H1 (cell line): ENCODE measurements around the gene MAP4. TPM values are rescaled to one million over a fixed set of nuclear protein-coding genes. Genes with fewer than 3 reads are reported as not detected.

ENCODE experiments used
- CTCF ChIA-PET: fragments of 300-600 bp; sonication (Branson Sonifier 250); formaldehyde crosslinking; loops from one replicate; lab custom pipeline; 2021; ENCODE audit not compliant: partially characterized antibody; lab: Charles Lee
- POLR2A ChIA-PET: fragments of 300-600 bp; sonication (Branson Sonifier 250); formaldehyde crosslinking; loops from one replicate; lab custom pipeline; 2021; ENCODE audit warnings: inconsistent platforms; ENCODE audit not compliant: partially characterized antibody; lab: Charles Lee
- DNase-seq, 2 experiments: peaks; one replicate each; pipeline versions ENCODE4 v3.0.0 to v3.0.0-alpha.2; 2010 to 2022; ENCODE audit warnings: low spot score in 2 of 2, low read depth in 1 of 2, mixed read lengths in 1 of 2
- FAIRE-seq: peaks from 2 replicates; lab custom pipeline; 2011; peaks lifted over from hg19 to GRCh38; lab: Jason Lieb, UNC
- H2AFZ ChIP-seq: 2 replicates; pipeline ENCODE4 v1.8.1; 2012; ENCODE audit warnings: low read length, inconsistent platforms
- H2AK5ac ChIP-seq: 2 replicates; pipeline ENCODE4 v1.6.1; 2013; ENCODE audit warnings: low read depth, low read length
- H2BK120ac ChIP-seq: replicated peaks from 2 replicates; pipeline ENCODE3; 2013; ENCODE audit warnings: low read depth, low read length, inconsistent platforms
- H2BK12ac ChIP-seq: 2 replicates; pipeline ENCODE4 v1.6.1; 2013; ENCODE audit warnings: low read depth, low read length
- H2BK15ac ChIP-seq: 2 replicates; pipeline ENCODE4 v1.6.1; 2013; ENCODE audit warnings: low read length
- H2BK20ac ChIP-seq: 2 replicates; pipeline ENCODE4 v1.6.1; 2013; ENCODE audit warnings: low read length
- H2BK5ac ChIP-seq: 2 replicates; pipeline ENCODE4 v1.6.1; 2013; ENCODE audit warnings: low read depth, low read length
- H3K14ac ChIP-seq: 2 replicates; pipeline ENCODE4 v1.6.1; 2013; ENCODE audit warnings: inconsistent platforms; ENCODE audit not compliant: insufficient read length
- H3K18ac ChIP-seq: 2 replicates; pipeline ENCODE4 v1.6.1; 2013; ENCODE audit warnings: low read length; ENCODE audit errors: extremely low read depth
- H3K23ac ChIP-seq: 2 replicates; pipeline ENCODE4 v1.6.1; 2013; ENCODE audit warnings: inconsistent platforms; ENCODE audit not compliant: insufficient read length
- H3K23me2 ChIP-seq: 2 replicates; pipeline ENCODE4 v1.6.1; 2013; ENCODE audit warnings: low read depth, low read length
- H3K27ac ChIP-seq: 2 replicates; pipeline ENCODE4 v1.6.1; 2011; ENCODE audit warnings: low read depth, low read length, inconsistent platforms
- H3K27me3 ChIP-seq, 4 experiments: replicated peaks in 1 of 4; 1 replicate in 1 of 4; 2 replicates in 3 of 4; pipeline versions ENCODE4 v1.6.1 to v1.8.1; 2011 to 2013; ENCODE audit warnings: low read length in 3 of 4, mild to moderate bottlenecking in 3 of 4, inconsistent platforms in 2 of 4, mixed read lengths in 2 of 4, moderate library complexity in 1 of 4; ENCODE audit not compliant: control insufficient read depth in 3 of 4, insufficient read depth in 3 of 4; ENCODE audit errors: extremely low read depth in 1 of 4
- H3K36me3 ChIP-seq, 4 experiments: 2 replicates each; pipeline versions ENCODE4 v1.6.1 to v1.8.1; 2011 to 2013; ENCODE audit warnings: mild to moderate bottlenecking in 4 of 4, low read length in 3 of 4, moderate library complexity in 2 of 4, control low read depth in 1 of 4, inconsistent platforms in 1 of 4; ENCODE audit not compliant: insufficient read depth in 4 of 4, control insufficient read depth in 2 of 4
- H3K4ac ChIP-seq: replicated peaks from 2 replicates; pipeline ENCODE3; 2013; ENCODE audit warnings: low read length, low read depth, mixed read lengths, inconsistent platforms; ENCODE audit not compliant: insufficient read length
- H3K4me1 ChIP-seq, 4 experiments: replicated peaks in 1 of 4; 1 replicate in 1 of 4; 2 replicates in 3 of 4; pipeline versions ENCODE4 v1.6.1 to v1.8.1; 2011 to 2013; ENCODE audit warnings: low read length in 3 of 4, inconsistent platforms in 2 of 4, mixed read lengths in 1 of 4; ENCODE audit not compliant: insufficient read depth in 4 of 4, control insufficient read depth in 3 of 4
- H3K4me2 ChIP-seq, 2 experiments: 2 replicates each; pipeline versions ENCODE4 v1.6.1 to v1.8.1; 2011 to 2013; ENCODE audit warnings: low read depth in 2 of 2, low read length in 2 of 2, control low read depth in 1 of 2, inconsistent platforms in 1 of 2, mild to moderate bottlenecking in 1 of 2; ENCODE audit not compliant: insufficient read depth in 1 of 2
- H3K4me3 ChIP-seq, 4 experiments: fragments of 200-600, 300-600 bp in 1 of 4; sonication (generic), shearing (Covaris generic), sonication (Bioruptor Twin) in 1 of 4; 2 replicates each; pipeline versions ENCODE4 v1.5.1 to v1.8.1; 2011 to 2016; ENCODE audit warnings: low read length in 4 of 4, low read depth in 3 of 4, control low read depth in 2 of 4, inconsistent platforms in 2 of 4, mild to moderate bottlenecking in 2 of 4, mixed read lengths in 1 of 4, moderate library complexity in 1 of 4; ENCODE audit not compliant: insufficient read depth in 2 of 4; ENCODE audit errors: extremely low read depth in 1 of 4
- H3K56ac ChIP-seq: replicated peaks from 2 replicates; pipeline ENCODE3; 2013; ENCODE audit warnings: low read depth, mild to moderate bottlenecking, mixed read lengths, low read length, inconsistent platforms; ENCODE audit not compliant: insufficient read length
- H3K79me1 ChIP-seq: 2 replicates; pipeline ENCODE4 v1.6.1; 2013; ENCODE audit warnings: low read depth, low read length, control low read depth
- H3K79me2 ChIP-seq, 2 experiments: 2 replicates each; pipeline versions ENCODE4 v1.6.1 to v1.8.1; 2012 to 2013; ENCODE audit warnings: low read length in 2 of 2, mild to moderate bottlenecking in 2 of 2, inconsistent platforms in 1 of 2; ENCODE audit not compliant: insufficient read depth in 2 of 2, control insufficient read depth in 1 of 2
- H3K9ac ChIP-seq, 4 experiments: replicated peaks in 1 of 4; 1 replicate in 1 of 4; 2 replicates in 3 of 4; pipeline versions ENCODE4 v1.6.1 to v1.8.1; 2011 to 2013; ENCODE audit warnings: low read depth in 3 of 4, low read length in 3 of 4, control low read depth in 2 of 4, mild to moderate bottlenecking in 2 of 4, moderate library complexity in 2 of 4, inconsistent platforms in 1 of 4; ENCODE audit errors: extremely low read depth in 1 of 4
- H3K9me3 ChIP-seq, 2 experiments: 2 replicates each; pipeline versions ENCODE4 v1.6.1 to v1.8.1; 2012 to 2013; ENCODE audit warnings: mild to moderate bottlenecking in 2 of 2, moderate library complexity in 2 of 2, control low read depth in 1 of 2, inconsistent platforms in 1 of 2, low read depth in 1 of 2, low read length in 1 of 2, mixed read lengths in 1 of 2; ENCODE audit not compliant: insufficient read depth in 2 of 2
- H4K20me1 ChIP-seq, 2 experiments: replicated peaks in 1 of 2; 2 replicates each; pipeline versions ENCODE3 to v1.8.1; 2011 to 2013; ENCODE audit warnings: inconsistent platforms in 2 of 2, low read length in 2 of 2, mild to moderate bottlenecking in 1 of 2; ENCODE audit not compliant: insufficient read depth in 2 of 2, control insufficient read depth in 1 of 2
- H4K5ac ChIP-seq: 2 replicates; pipeline ENCODE4 v1.6.1; 2013; ENCODE audit warnings: low read length, low read depth, mixed read lengths, inconsistent platforms; ENCODE audit not compliant: insufficient read length
- H4K8ac ChIP-seq: 2 replicates; pipeline ENCODE4 v1.8.0; 2013; ENCODE audit warnings: mild to moderate bottlenecking, moderate library complexity, low read length, inconsistent platforms; ENCODE audit not compliant: insufficient read depth; ENCODE audit errors: extremely low read depth
- H4K91ac ChIP-seq: replicated peaks from 2 replicates; pipeline ENCODE3; 2013; ENCODE audit warnings: low read length, mixed read lengths, inconsistent platforms; ENCODE audit not compliant: insufficient read length
- KDM1A ChIP-seq: fragments of 200-600, 300-600 bp; sonication (generic); IDR thresholded peaks from 2 replicates; pipeline ENCODE4 v1.7.1; 2016; ENCODE audit warnings: mild to moderate bottlenecking, low read length, borderline replicate concordance
- PHF8 ChIP-seq: fragments of 200-600 bp; sonication (generic); conservative IDR thresholded peaks from 2 replicates; pipeline ENCODE4 v1.7.1; 2012; ENCODE audit warnings: low read depth, mild to moderate bottlenecking, inconsistent platforms, low read length, moderate library complexity
- SP1 ChIP-seq: IDR thresholded peaks from 2 replicates; pipeline ENCODE4 v1.6.1; 2011; ENCODE audit warnings: low read depth, low read length
- WGBS, 2 experiments: shearing (Covaris generic) in 1 of 2; methylation state at CpG; one replicate each; pipeline versions ENCODE4 v1.1.6 to v1.1.7; 2013 to 2015; ENCODE audit warnings: low lambda C conversion rate in 2 of 2, mixed read lengths in 2 of 2, inconsistent platforms in 1 of 2, low coverage in 1 of 2, missing lambda C conversion rate in 1 of 2; ENCODE audit not compliant: insufficient replicate concordance in 2 of 2, insufficient coverage in 1 of 2, insufficient read length in 1 of 2; ENCODE audit errors: extremely low coverage in 1 of 2, missing lambda C conversion rate in 1 of 2; 5-methylcytosine and 5-hydroxymethylcytosine counted together
- polyA plus RNA-seq, 7 experiments: library from polyadenylated mRNA; depleted of rRNA in 3 of 7; stranded (reverse) in 5 of 7; unstranded in 2 of 7; fragments of >200 nt in 5 of 7; fragments of 200-250 nt in 2 of 7; gene quantifications; 1 replicate in 5 of 7; 2 replicates in 1 of 7; 4 replicates in 1 of 7; pipeline versions ENCODE4 v1.2.1 to v1.2.3, GENCODE V29; 2011 to 2013; ENCODE audit warnings: missing spikeins in 2 of 7, mixed read lengths in 2 of 7
- total RNA-seq: library from RNA; stranded (reverse); fragmentation: NEBNext Ultra II Directional; extraction: Animal tissue kit (Norgen Biotek cat#: 25700); gene quantifications from 2 replicates; pipeline ENCODE4 v1.2.1, GENCODE V29; 2021

Gene MAP4
- total and polyA plus RNA-seq, 2 of the 8 experiments (the other 6 are each of a cell fraction or from before 2014, with no cell fraction given) = 67.0 to 179 TPM

DNA sequence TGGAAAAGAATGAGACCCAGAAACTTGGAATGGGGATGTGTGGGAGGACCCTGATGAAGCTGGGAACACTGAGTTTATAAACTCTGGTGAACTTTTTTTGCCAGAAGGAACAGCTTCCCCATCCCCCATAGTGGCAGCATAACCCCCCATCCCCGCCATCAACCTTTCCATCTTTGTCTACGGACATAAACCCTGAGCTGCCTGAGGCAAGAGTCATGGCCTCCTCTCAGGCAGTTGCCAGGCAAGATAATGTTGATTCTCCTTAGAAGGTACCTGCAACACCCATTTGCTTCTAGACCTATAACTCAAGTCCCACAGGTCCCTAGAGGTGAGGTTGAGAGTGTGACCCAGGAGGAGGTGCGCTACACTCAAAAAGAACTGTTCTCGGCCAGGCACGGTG, 11.5 kb downstream of the MAP4 start:
- Histone ChIP-seq H2AK5ac (no peak overlapping the region), H3K79me2 (peaks cover 0 to 12% of the 10 kb centered on the region in 2 experiments; a peak in 1 of 4 replicates), H3K36me3 (no peaks in the 10 kb centered on the region; a peak in 2 of 8 replicates), H3K23me2 (no peaks in the 10 kb centered on the region), H3K4me2 (no peak overlapping the region), H4K5ac (no peak overlapping the region), H3K79me1 (no peaks in the 10 kb centered on the region; the same call in 1 of the 2 replicates), H2BK20ac (no peak overlapping the region), H2BK120ac (no peak overlapping the region), H3K27ac (no peak overlapping the region), H3K9ac (no peak overlapping the region), H4K20me1 (no peaks in the 10 kb centered on the region), H2BK5ac (no peak overlapping the region), H3K56ac (no peak overlapping the region), H3K14ac (no peak overlapping the region), H3K4me1 (peaks cover 0 to 2% (median 0%) of the 10 kb centered on the region in 4 experiments; a peak in 1 of 7 replicates), H3K18ac (no peak overlapping the region), H3K4me3 (no peak overlapping the region), H2AFZ (no peak overlapping the region), H2BK15ac (no peak overlapping the region), H3K4ac (no peak overlapping the region), H4K91ac (no peak overlapping the region), H3K27me3 (no peaks in the 10 kb centered on the region), H2BK12ac (no peak overlapping the region), H3K23ac (no peak overlapping the region), H3K9me3 (no peaks in the 10 kb centered on the region), H4K8ac (no peak overlapping the region)
- FAIRE-seq = no peak
- WGBS, 2 experiments = 89% methylated on average over 5 of the region's 5 CpGs; no CpG with 5 or more reads in 1 of the 2 experiments
- CTCF ChIA-PET = interaction anchor here (0.5 to 1.1 kb wide), 4 partner anchors 22 to 147 kb away, joined by 3 read pairs; no protein-coding TSS in a partner anchor
- no peak for DNase-seq
- POLR2A ChIA-PET = interaction anchor here (1.3 to 1.8 kb wide), 2 partner anchors 8 to 155 kb away, joined by 3 to 6 read pairs; no protein-coding TSS in a partner anchor
- TF ChIP-seq PHF8 (no peak), KDM1A (no peak), SP1 (no peak)
